H7 (cell line): ENCODE measurements around the gene MTM1. TPM values are rescaled to one million over a fixed set of nuclear protein-coding genes. Genes with fewer than 3 reads are reported as not detected.
A peak's percentile ranks its signal among the peaks of the same experiment; 100 is the strongest.

ENCODE experiments used
- DNase-seq: peaks from one replicate; pipeline ENCODE4 v3.0.0; 2012
- H3K27me3 ChIP-seq: 2 replicates; pipeline ENCODE4 v1.6.0; 2011; ENCODE audit warnings: mild to moderate bottlenecking, low read length; ENCODE audit not compliant: control insufficient read depth, insufficient read depth
- H3K36me3 ChIP-seq: replicated peaks from 2 replicates; pipeline ENCODE4 v1.5.1; 2011; ENCODE audit warnings: low read length; ENCODE audit not compliant: control insufficient read depth, insufficient read depth
- H3K4me3 ChIP-seq: 2 replicates; pipeline ENCODE4 v1.5.1; 2011; ENCODE audit warnings: low read depth, mild to moderate bottlenecking, control low read depth, low read length, moderate library complexity; ENCODE audit not compliant: insufficient read depth
- total RNA-seq: library from RNA; depleted of rRNA; stranded (reverse); fragments of >200 nt; shearing (Covaris generic); gene quantifications from 2 replicates; pipeline ENCODE4 v1.2.3, GENCODE V29; 2014

Gene MTM1
- total RNA-seq, 1 experiment from 2014 or later = 15.9 TPM

DNA sequence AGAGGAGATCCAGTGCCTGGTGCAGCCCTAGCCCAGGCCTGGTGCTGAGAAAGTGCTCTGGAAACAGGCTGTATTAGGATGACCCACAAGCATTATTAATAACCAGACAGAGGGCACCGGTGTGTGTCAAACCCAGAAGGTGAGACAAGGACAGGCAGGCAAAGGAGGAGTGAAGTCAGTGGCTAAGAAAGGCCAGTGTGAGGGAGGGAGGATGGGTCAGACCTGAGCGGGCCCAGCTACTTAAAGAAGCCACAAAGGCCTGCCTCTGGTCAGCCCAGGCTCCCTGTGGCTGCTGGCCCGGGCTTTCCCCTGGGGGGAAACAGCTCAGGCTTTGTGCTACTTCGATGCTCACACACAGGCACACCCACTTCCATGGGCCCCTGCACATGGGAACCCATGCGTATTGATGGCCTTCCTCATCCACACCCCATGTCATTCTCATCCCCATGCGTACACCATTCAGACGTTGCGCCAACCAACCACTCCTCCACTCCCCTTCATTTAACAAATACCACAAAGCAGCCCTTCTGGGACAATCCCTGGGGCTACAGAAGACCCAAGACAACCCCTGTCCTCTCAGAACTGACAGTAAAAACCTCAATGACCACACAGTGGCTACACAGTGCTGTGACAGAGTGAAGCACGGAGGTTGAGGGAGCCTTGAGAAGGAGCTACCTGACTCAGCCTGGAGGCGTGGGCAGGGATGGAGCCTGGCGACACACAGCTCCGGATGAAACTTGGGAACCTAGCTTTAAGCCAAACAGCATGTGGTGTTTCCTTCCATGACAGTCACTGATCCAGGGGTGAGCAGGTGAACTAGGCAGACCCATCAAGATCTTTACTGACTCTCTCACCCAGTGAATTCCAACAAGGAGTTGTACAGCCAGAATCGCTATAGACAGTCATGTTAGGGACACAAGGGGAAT lies 24.9 kb upstream of the MTM1 start:
- Histone ChIP-seq H3K36me3 (no peaks in the 10 kb centered on the region), H3K27me3 (peaks cover 21% of the 10 kb centered on the region), H3K4me3 (no peak overlapping the region)
- DNase-seq = no peak

DNA sequence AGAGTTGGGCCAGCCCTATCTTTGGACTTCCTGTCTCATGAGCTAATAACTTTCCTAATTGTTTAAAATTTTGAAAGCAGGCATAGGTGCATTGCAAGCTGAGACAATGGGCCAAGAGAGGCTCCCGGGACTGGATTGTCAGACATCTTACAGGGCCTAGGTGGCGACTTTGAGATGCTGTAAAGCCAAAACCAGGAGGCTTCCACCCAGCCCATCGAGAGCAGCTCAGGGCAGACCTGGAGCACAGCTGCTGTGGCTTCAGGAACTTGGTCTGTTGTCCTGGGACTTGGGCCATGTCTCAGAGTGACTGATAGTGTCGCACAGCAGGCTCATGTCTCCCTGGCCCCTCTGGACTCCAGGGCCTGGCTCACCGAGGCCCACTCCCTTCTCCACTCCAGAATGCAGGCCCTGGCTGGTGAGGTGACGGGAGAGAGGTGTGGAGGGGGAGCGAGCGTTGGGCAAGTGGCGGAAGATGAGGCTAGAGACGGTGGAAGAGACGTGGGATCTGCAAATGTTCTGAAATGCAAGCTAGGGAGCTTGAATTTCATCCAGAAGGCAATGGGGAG lies 24.1 kb upstream of the MTM1 start:
- H3K36me3 ChIP-seq = no peaks in the 10 kb centered on the region
- peaks cover 24% of the 10 kb centered on the region for H3K27me3 ChIP-seq
- H3K4me3 ChIP-seq = no peak overlapping the region
- DNase-seq = peak; percentile 88

DNA sequence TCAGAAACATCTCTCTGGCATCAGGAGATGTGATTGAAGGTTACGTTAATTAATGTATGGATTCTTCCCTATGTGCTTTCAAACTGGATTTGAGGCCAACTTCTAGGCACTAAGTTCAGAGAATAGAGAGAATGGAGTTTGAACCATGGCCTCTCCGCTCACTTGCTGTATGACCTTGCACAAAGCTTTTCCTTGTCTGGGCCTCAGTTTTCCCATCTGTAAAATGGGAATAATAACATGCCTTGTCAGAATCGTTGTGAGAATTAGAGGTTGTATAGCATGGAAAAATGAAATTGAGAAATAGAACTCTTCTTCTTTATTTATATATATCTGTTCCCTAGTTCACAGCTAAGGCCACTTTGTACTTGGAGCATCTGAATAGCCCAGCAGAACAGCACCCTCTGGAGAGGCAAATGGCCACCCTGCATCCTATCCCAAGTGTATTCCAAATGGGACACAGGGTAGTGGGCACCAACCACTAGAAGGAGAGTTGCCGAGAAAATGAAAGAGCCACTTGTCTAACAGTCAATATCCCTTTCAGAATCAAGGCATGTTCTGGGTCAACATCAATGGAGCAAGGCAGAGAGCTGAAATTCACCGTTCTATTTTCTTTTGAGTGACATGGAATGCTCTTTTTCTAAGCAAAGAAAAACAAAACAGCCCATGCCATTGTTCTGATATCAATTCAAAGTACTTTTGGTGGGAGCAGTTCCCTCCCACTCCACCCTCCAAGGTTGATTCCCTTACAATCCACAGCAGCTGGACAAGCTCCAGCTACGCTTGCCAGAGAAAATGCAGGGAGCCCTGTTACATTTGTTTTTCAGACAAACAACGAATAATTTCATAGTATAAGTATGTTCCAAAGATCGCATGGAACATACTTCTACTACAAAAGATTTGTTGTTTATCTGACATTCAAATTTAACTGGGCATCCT lies 23.3 kb upstream of the MTM1 start:
- Histone ChIP-seq H3K4me3 (no peak overlapping the region), H3K36me3 (no peaks in the 10 kb centered on the region), H3K27me3 (peaks cover 24% of the 10 kb centered on the region)
- DNase-seq = no peak

DNA sequence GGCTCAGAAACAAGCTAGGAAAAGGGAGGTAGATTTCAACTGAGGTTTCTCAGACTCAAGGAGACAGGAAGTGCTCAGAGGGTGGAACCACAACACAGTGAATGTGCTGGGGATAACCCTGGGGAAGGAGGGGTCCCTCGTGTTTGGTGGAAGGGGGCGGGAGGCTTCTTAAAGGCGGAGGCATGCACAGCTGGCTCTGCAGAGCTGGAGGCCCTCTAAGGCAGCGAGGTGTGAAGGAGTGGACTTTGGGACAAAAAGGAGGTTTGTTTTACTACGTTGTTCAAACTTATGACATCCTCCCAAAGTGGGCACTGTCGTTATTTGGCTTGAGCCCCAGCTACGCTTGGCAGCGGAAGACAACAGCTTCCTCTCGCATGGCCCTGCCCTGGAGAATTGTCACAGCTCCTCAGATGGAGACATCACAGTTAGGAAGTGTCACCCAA lies 21.7 kb upstream of the MTM1 start:
- H3K4me3 ChIP-seq = no peak overlapping the region

DNA sequence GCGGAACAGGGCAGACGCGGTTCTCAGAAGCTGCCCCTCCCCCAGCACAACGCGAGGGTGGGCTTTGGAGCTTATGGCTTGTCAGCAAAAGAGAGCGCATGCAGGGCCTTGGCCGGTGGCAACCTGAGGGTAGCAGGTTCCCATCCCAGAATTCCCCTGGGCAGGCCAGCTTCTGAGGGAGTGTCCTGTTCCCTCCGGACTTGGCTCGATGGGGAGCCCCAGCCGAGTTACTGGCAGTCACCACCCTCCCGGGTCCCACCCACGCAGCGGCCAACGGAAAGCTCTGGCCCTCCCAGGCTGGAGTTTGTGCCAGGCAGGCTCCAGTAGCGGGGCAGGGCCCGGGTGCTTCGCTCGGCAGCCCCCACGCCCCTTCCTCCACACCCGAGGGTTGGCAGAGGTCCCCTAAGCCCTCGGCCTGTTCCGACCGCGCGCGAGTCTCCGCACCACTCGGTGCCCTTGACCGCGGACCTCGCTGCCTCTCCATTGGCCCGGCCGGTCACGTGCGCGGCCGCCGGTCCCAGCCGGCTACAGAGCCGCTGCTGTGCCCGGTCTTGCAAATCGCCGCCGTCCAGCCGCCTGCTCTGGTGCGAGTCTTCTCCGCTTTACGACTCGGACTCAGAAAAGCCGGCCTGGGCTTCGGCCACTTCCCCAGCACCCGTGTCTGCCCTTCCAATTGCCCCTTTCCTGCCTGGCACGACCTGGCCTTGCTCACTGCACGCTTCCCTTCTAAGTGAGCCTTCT lies 20.9 kb upstream of the MTM1 start:
- Histone ChIP-seq H3K36me3 (no peaks in the 10 kb centered on the region), H3K4me3 (peak overlapping the region; percentile 43), H3K27me3 (peaks cover 31% of the 10 kb centered on the region)
- DNase-seq = peak; percentile 89

More for the DNA sequence above, 21.7 kb upstream of the MTM1 start:
- no peak for DNase-seq
- peaks cover 31% of the 10 kb centered on the region for H3K27me3 ChIP-seq
- H3K36me3 ChIP-seq = no peaks in the 10 kb centered on the region

DNA sequence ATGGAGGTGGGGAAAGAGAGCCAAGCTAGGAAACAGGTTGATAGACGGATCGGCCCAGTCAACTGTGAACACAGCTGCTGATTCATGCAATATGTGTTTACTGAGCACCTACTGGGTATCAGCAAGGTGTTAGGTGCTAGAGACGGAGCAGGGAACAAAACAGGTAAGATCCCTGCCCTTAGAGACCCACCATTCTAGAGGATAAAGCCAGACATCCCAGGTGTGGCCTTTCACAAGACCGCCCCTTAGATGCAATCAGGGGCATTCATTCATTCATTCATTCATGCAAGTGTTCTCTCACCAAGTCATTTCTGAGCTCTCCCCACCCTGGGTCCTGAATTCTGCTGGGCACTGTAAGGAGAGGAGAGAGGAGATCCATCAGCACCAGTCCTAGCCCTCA lies 20.2 kb upstream of the MTM1 start:
- H3K4me3 ChIP-seq = peak overlapping the region; percentile 43; the same call in 1 of the 2 replicates
- DNase-seq = no peak
- peaks cover 31% of the 10 kb centered on the region for H3K27me3 ChIP-seq
- H3K36me3 ChIP-seq = no peaks in the 10 kb centered on the region

DNA sequence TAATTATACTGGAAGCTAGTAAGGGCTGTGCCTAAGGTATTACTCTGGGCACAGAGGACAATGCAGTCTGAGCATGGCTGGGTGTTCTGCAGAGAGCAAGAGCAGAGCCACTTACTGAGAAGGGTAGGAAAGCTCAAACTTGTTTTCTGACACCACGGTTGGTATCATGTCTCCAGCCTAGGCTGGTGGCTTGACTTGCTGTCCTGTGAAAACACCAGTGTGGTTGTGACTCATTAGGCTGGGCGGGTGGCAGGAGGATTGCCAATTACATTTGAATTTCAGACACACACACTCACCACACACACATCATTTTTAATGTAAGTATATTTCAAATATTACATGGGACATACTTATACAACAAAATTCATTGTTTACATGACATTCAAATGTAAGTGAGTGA lies 19.7 kb upstream of the MTM1 start:
- Histone ChIP-seq H3K36me3 (no peaks in the 10 kb centered on the region), H3K4me3 (no peak overlapping the region), H3K27me3 (peaks cover 31% of the 10 kb centered on the region)
- DNase-seq = no peak

DNA sequence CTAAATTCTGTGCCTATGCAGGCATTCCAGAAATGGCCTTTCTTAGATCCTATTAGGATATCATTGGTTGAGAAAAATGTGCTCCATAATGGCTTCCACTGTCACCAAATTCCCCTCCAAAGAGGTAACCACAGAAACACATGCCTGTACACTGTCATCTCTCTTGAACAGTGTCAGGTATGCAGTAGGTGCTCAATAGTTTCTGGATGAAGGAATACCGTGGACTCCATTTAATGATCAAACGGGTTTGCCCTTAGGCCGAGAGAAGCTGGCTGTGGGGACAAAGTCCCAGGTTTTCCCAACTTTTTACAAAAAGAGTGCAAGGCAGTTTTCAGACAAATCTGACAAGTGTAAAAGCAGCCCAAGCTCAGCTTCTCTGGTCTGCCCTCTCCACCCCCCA lies 16.5 kb upstream of the MTM1 start:
- DNase-seq = no peak
- Histone ChIP-seq H3K36me3 (no peaks in the 10 kb centered on the region), H3K27me3 (peaks cover 23% of the 10 kb centered on the region), H3K4me3 (no peak overlapping the region)

DNA sequence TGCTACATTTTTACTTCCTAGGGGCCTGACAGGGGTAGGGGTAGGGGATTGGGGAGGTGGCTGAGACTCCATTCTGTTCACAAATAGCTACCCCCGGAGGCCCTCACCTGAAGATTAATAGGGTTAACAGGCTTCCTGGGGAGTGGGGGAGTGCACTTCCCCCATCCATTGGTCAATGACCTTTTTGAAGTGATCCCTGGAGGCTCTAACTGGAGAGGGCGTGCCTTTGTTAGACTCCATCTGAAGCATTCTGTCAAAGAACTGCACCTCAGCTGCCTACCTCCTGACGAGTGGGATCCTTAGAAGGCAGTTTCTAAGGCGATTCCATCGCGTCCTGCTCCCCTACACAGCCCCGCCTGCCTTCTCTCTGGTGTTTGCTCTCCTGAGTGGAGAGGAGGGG lies 10.0 kb upstream of the MTM1 start:
- peak; percentile 58 for DNase-seq
- H3K27me3 ChIP-seq = no peaks in the 10 kb centered on the region; the same call in 1 of the 2 replicates
- H3K36me3 ChIP-seq = no peaks in the 10 kb centered on the region
- no peak overlapping the region for H3K4me3 ChIP-seq

DNA sequence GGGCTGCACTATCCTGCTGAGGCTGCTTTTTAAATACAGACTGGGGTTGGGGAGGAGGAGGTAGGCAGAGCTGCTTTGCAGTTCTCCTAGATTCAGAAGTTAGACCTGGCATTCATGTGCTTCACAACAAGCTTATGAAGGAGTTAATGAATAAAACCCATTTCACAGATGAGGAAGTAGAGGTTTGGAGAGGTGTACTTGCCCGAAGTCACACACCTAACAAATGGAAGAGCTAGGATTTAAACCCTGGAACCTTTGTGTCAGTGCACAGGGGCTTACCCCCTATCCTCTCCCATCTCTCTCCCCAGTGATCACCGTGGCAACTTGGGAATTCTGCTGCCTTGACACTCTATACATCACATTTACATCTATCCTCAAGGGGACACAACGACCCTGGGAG lies 3.6 kb upstream of the MTM1 start:
- Histone ChIP-seq H3K36me3 (no peaks in the 10 kb centered on the region), H3K4me3 (no peak overlapping the region), H3K27me3 (peaks cover 5% of the 10 kb centered on the region)
- no peak for DNase-seq

DNA sequence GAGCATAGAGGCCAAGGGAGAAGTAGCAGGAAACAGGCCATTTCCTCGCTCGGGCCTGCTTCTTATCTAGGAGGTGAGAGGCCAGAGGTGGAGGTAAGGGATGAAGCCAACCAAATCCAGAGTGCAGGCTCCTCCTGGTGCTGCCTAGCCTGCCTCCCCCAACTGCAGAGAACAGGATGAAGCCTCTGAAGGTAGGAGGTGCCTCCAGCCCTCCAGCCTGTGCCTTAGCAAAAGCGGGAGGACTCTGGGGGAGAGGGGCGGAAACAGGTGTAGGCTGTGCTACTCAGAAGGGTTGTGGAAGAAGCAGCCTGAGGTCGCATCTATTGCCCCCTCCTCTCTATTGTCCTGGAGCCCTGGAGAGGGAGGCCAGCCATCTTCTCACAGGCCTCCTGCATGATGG lies 2.9 kb upstream of the MTM1 start:
- H3K27me3 ChIP-seq = peaks cover 5% of the 10 kb centered on the region
- no peak overlapping the region for H3K4me3 ChIP-seq
- DNase-seq = peak; percentile 54
- no peaks in the 10 kb centered on the region for H3K36me3 ChIP-seq

DNA sequence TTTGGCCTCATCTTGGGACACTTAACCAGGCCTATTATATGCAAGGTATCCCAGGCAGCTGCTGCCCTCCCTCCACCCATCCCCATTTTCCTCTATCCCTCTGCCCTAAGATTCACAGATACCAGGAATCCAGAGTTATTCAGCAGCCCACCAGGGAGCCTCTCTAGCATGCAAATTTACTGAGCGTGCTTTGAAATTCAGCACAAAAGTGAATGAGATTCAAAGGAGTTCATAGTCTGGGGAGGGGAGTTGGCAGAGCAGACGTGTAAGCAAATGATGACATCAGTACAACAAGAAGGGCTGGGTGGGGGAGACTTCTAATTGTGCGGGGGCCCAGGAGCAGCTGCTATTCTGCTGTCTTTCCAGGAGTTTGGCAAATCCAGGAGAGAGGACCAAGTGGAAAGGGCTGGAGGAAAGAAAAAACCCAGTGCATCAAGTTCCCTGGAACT lies 1.7 kb upstream of the MTM1 start:
- Histone ChIP-seq H3K36me3 (no peaks in the 10 kb centered on the region), H3K27me3 (peaks cover 5% of the 10 kb centered on the region), H3K4me3 (no peak overlapping the region)
- DNase-seq = peak; percentile 80

DNA sequence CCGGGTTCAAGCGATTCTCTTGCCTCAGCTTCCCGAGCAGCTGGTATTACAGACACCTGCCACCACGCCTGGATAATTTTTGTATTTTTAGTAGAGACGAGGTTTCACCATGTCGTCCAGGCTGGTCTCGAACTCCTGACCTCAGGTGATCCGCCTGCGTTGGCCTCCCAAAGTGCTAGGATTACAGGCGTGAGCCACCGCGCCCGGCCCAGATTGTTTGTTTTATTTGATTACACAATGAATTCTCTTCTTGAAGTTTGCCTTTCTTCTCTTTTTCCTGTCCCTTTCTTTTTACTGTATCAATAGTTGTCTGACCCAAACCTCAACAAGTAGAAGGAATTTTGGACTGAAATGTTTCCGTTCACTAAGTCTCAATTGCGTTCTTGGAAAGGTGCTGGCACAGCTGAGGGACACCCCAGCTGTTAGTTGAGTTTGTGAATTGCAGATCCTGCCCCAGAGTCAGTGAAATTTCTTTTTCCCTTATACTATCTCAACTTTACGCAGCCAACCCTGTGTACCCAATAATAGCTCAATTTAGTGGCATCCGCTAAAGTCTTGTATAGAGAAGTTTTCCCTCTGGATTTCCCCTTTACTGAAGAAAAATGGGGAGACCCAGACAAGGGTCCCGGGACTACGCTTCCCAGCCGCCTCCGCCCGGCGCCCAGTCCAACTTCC lies 639 bp upstream of the MTM1 start:
- Histone ChIP-seq H3K27me3 (peaks cover 5% of the 10 kb centered on the region), H3K36me3 (no peaks in the 10 kb centered on the region), H3K4me3 (no peak overlapping the region)
- no peak for DNase-seq
